GM21360 (cell line): ENCODE data around the gene PMEPA1.
A peak's percentile ranks its signal among the peaks of the same experiment; 100 is the strongest.

Source experiments
- ATAC-seq: cut with Tn5 transposase; IDR thresholded peaks from one replicate; pipeline ENCODE4 v1.9.1; 2021; ENCODE audit warnings: mild to moderate bottlenecking, moderate library complexity; ENCODE audit not compliant: unreplicated experiment

Gene PMEPA1

GRCh38 chr20:57680934-57681914 is 28.6 kb downstream of the PMEPA1 start:
- peak; percentile 26 for ATAC-seq

- ATAC-seq: peak; percentile 55
Observed at GRCh38 chr20:57680131-57680716, 29.6 kb downstream of the PMEPA1 start.

DNA sequence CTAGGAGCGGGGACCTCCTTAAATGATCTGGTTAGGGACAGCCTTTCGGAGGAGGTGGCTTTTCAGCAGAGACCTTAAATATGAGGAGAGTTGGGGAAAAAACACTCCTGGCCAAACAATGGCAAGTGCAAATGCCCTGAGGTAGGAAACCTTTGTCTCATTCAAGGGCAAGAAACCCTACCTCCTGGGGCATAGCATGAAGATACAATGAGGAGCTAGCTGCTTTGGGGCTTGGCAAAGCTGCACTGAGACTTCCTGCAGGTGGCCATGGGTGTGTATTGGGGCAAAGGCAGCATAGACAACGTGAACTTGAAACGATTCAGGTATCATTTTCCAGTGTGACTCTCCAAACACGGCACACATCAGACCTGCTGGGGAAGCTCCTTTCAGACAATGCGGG is 30.7 kb downstream of the PMEPA1 start:
- no peak for ATAC-seq

- ATAC-seq: no peak
Observed at GRCh38 chr20:57678340-57678739, 31.5 kb downstream of the PMEPA1 start.

DNA sequence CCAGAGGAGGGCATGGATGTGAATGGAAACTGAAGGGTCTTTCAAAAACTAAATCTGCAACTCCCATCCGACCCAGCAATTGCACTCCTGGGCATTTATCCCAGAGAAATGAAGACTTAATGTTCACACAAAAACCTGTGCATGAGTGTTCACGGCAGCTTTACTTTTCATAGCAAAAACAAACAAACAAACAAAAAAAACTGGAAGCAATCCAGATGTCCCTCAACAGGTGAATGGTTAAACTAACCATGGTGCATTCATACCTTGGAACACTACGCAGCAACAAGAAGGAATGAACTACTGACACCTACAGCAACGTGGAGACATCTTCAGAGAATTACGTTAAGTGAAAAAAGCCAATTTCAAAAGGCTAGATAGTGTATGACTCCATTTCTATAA is 32.2 kb downstream of the PMEPA1 start:
- no peak for ATAC-seq

GRCh38 chr20:57676589-57677583 is 32.9 kb downstream of the PMEPA1 start:
- ATAC-seq: no peak

- ATAC-seq: no peak
Observed at GRCh38 chr20:57675773-57676172, 34.0 kb downstream of the PMEPA1 start.

DNA sequence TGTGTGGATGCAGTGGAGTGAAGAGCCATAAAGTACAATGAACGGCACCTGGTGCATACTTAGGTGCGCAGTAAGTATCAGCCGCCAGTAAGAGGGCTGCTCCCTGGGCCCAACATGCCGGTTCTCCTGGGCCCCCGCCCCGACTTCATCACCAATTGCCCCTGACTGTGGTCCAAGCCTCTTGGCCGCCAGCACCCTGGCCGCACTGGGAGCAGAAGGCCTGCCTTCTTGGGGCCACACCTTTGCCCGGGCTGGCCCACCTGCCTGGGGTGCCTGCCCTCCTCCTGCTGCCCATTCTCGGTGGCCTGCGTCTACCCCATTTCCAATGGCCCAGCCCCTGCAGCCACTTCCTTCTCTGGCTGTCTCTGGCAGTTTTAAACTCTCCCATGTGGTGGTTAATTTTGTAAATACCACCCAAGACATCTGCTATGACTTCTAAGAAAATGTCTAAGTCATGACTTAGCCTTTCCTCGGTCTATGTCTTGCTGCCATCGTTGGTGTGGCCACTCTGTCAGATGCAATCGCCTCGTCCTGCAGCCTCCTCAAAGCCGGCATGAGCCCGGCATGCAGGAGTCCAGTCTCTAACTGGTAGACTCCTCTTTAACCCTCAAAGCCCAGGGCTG is 36.8 kb downstream of the PMEPA1 start:
- no peak for ATAC-seq

DNA sequence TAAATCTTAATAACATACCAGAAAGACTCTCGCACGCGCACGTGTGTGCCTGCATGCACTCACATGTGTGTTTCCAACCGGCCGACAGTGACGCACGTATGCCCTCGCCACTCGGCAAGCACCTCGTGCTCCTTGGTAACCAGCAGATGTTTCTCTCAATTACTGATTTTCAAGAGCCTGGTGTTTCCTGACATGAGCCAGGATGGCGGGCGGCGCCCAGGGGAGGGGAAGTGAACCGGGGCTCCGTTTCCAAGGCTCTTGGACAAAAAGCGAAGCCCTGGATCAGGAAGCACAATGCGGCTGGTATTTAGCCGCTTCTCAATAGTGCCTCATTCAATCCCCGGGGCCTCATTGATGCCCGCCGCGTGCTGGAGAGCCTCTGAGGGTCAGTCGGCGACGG is 37.7 kb downstream of the PMEPA1 start:
- no peak for ATAC-seq

DNA sequence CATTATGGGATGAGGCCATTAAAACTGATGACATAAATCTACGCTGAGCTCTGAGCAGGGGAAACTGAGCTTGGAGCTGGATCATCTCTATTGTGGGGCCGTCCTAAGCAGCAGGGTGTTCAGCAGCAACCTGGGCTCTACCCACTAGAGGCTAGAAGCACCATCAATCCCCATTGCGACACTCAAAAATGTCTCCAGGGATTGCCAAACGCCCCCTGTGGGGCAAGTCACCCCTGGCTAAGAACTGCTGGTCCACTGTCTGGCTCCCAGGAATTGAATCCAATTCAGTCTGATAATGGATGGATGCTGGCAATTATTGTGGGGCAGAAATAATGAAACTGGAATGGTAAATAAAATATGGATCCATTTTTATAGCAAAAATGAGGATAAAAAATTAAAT is 38.2 kb downstream of the PMEPA1 start:
- ATAC-seq: no peak

DNA sequence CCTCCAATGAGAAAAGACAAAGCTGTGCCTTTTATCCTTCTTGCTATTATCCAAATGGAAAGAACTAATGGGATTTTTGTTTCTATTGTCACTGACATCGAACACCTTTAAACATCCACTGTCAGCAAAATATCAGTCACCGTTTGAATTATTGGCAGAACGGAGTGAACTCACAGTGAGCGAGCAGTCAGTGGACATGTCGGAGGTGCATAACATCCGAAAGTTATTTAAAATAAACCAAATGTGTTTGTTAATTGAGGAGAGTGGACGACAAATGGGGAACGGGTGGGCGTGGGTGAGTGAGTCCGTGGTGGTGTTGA is 38.8 kb downstream of the PMEPA1 start:
- no peak for ATAC-seq

- no peak for ATAC-seq
Observed at GRCh38 chr20:57670288-57671071, 39.3 kb downstream of the PMEPA1 start.

- ATAC-seq: no peak
Observed at GRCh38 chr20:57669632-57670031, 40.2 kb downstream of the PMEPA1 start.

GRCh38 chr20:57667924-57668782 is 41.7 kb downstream of the PMEPA1 start:
- no peak for ATAC-seq

GRCh38 chr20:57667388-57667787 is 42.4 kb downstream of the PMEPA1 start:
- no peak for ATAC-seq

GRCh38 chr20:57666834-57667157 is 43.0 kb downstream of the PMEPA1 start:
- ATAC-seq: no peak

DNA sequence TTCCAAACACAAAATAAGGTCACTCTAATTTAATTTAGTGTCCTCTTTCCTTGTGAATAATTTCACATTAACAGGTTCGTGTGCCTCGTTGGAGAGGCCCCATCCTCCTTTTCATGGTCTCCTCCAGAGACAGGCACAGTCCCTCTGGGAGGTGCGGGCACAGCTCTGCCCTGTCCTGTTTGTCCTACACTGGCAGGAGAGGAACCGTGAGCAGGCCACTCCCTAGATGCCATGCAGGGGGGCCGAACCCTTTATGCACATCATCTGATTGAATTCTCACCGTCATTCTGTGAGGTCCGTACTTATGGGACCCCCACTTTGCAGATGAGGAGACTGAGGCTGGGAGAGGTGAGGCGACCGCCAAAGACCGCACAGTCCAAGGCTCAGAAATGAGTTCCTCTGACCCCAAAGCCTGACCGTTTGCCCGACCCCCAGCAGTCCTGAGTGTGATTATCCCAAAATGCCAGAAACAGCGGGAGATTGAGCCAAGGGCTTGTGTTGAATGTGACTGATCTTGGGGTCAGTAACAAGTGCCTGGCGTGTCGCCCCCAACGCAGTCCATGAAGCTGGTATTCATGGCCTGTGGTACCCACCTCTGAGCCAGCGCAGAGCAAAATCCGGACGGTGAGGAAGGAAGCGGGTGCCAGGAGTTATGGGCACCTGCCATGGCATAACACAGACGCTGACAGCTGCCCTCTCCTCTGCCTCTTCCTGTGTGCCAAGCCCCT is 43.5 kb downstream of the PMEPA1 start:
- ATAC-seq: no peak

DNA sequence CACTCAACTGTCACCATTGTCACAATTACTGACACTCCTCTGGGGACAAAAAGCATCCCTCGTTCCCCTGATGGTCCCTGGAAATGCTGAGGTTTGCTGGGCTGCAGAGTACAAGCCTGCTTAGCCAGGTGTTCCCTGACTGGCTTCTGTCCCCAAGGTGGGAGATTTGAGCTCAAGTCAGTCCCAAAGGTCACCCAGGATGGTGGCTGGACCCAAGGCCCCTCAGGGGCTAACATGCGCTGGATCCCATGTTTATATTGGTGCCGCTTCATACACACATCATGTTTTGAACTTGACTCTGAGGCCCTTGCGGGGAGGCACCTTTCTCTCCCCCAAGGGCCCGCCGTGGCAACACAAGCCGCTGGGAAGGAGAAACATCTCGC is 44.2 kb downstream of the PMEPA1 start:
- ATAC-seq: no peak
